OCI-LY3 (cell line): ENCODE data around the gene ZNHIT3.

Experiments
- H2AFZ ChIP-seq: fragments of 200-600, 300-600 bp; shearing (Covaris generic); 2 replicates; pipeline ENCODE4 v1.6.0; 2014; ENCODE audit warnings: antibody characterized with exemption, low read depth, low read length
- H3K27ac ChIP-seq: fragments of 200-600, 300-600 bp; sonication (generic); 2 replicates; pipeline ENCODE4 v1.5.1; 2014; ENCODE audit warnings: mild to moderate bottlenecking, low read length, moderate library complexity, mixed read lengths
- H3K27me3 ChIP-seq: fragments of 200-600, 300-600 bp; sonication (generic); 2 replicates; pipeline ENCODE4 v1.6.1; 2014; ENCODE audit warnings: low read depth, low read length, mixed read lengths
- H3K36me3 ChIP-seq: fragments of 200-600, 300-600 bp; sonication (generic); replicated peaks from 2 replicates; pipeline ENCODE3; 2014; ENCODE audit warnings: low read depth, low read length, mixed read lengths
- H3K4me1 ChIP-seq: fragments of 300-600, 200-600 bp; sonication (generic); 2 replicates; pipeline ENCODE4 v1.6.1; 2014; ENCODE audit warnings: low read length, mixed read lengths
- H3K4me2 ChIP-seq: fragments of 200-600, 300-600 bp; sonication (generic); 2 replicates; pipeline ENCODE4 v1.6.1; 2014; ENCODE audit warnings: low read length, mixed read lengths
- H3K4me3 ChIP-seq: fragments of 300-600, 200-600 bp; sonication (generic); 2 replicates; pipeline ENCODE4 v1.5.1; 2014; ENCODE audit warnings: antibody characterized with exemption, mild to moderate bottlenecking, low read length, moderate library complexity
- H3K79me2 ChIP-seq: fragments of 300-600, 200-600 bp; shearing (Covaris generic); 2 replicates; pipeline ENCODE4 v1.6.1; 2014; ENCODE audit warnings: mild to moderate bottlenecking, low read length, mixed read lengths
- H3K9ac ChIP-seq: fragments of 300-600, 200-600 bp; shearing (Covaris generic); 2 replicates; pipeline ENCODE4 v1.6.0; 2014; ENCODE audit warnings: mild to moderate bottlenecking, low read length, moderate library complexity
- H3K9me3 ChIP-seq: fragments of 200-600, 300-600 bp; shearing (Covaris generic); 2 replicates; pipeline ENCODE4 v1.6.1; 2014; ENCODE audit warnings: low read length, mixed read lengths; ENCODE audit not compliant: insufficient read depth
- H4K20me1 ChIP-seq: fragments of 200-600, 300-600 bp; sonication (generic); 2 replicates; pipeline ENCODE4 v1.6.1; 2016; ENCODE audit warnings: low read length, mixed read lengths; ENCODE audit not compliant: insufficient read depth
- EZH2phosphoT487 ChIP-seq: fragments of 200-600 bp; shearing (Covaris generic); IDR thresholded peaks from 2 replicates; pipeline ENCODE4 v1.6.1; 2018; ENCODE audit warnings: antibody characterized with exemption, mixed run types, low read depth
- TF ChIP-seq, protein P1 (sequence below): fragments of 200-600, 300-600 bp; sonication (generic); IDR thresholded peaks from 2 replicates; pipeline ENCODE4 v1.5.1; 2014; ENCODE audit warnings: antibody characterized with exemption, low read length, low read depth

ZNHIT3 gene

DNA sequence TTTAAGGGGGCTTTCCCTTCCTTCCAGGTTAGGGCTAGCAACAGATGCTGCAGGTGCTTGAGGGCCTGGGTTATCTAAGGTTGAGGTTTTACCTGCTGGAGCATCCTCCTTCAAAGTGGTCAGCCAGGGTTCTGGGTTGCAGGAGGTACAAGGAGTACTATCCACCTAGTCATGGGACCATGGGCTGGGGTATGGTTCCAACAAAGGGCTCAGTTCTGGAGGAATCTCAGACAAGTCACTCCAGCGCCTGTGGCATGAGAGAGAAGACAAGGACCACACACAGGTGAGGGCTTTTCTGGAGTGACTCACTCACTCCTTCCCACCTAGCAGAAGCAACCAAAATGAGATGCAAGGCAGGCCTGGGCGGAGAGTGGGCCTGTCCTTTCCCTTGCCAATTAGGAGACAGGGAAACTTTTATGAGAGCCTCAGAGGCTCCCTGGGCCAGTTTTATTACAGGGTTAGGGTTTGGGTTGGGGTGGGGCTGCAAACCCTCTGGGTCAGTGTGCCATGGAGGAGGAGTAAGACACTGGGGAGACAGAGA is 46.0 kb downstream of the ZNHIT3 start:
- peaks cover 31% of the 10 kb centered on the region for H3K79me2 ChIP-seq
- H3K4me1 ChIP-seq = peaks cover 12% of the 10 kb centered on the region
- peaks cover 48% of the 10 kb centered on the region for H3K36me3 ChIP-seq
- TF ChIP-seq, protein P1, sequence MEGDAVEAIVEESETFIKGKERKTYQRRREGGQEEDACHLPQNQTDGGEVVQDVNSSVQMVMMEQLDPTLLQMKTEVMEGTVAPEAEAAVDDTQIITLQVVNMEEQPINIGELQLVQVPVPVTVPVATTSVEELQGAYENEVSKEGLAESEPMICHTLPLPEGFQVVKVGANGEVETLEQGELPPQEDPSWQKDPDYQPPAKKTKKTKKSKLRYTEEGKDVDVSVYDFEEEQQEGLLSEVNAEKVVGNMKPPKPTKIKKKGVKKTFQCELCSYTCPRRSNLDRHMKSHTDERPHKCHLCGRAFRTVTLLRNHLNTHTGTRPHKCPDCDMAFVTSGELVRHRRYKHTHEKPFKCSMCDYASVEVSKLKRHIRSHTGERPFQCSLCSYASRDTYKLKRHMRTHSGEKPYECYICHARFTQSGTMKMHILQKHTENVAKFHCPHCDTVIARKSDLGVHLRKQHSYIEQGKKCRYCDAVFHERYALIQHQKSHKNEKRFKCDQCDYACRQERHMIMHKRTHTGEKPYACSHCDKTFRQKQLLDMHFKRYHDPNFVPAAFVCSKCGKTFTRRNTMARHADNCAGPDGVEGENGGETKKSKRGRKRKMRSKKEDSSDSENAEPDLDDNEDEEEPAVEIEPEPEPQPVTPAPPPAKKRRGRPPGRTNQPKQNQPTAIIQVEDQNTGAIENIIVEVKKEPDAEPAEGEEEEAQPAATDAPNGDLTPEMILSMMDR = no peak
- TF ChIP-seq EZH2phosphoT487 = no peak
- H3K9ac ChIP-seq = no peak overlapping the region
- no peak overlapping the region for H3K27ac ChIP-seq
- peaks cover 3% of the 10 kb centered on the region; the same call in 1 of the 2 replicates for H3K9me3 ChIP-seq
- no peak overlapping the region for H3K4me3 ChIP-seq
- H2AFZ ChIP-seq = no peak overlapping the region
- H4K20me1 ChIP-seq = no peaks in the 10 kb centered on the region; the same call in 1 of the 2 replicates
- H3K4me2 ChIP-seq = no peak overlapping the region
- H3K27me3 ChIP-seq = no peaks in the 10 kb centered on the region

DNA sequence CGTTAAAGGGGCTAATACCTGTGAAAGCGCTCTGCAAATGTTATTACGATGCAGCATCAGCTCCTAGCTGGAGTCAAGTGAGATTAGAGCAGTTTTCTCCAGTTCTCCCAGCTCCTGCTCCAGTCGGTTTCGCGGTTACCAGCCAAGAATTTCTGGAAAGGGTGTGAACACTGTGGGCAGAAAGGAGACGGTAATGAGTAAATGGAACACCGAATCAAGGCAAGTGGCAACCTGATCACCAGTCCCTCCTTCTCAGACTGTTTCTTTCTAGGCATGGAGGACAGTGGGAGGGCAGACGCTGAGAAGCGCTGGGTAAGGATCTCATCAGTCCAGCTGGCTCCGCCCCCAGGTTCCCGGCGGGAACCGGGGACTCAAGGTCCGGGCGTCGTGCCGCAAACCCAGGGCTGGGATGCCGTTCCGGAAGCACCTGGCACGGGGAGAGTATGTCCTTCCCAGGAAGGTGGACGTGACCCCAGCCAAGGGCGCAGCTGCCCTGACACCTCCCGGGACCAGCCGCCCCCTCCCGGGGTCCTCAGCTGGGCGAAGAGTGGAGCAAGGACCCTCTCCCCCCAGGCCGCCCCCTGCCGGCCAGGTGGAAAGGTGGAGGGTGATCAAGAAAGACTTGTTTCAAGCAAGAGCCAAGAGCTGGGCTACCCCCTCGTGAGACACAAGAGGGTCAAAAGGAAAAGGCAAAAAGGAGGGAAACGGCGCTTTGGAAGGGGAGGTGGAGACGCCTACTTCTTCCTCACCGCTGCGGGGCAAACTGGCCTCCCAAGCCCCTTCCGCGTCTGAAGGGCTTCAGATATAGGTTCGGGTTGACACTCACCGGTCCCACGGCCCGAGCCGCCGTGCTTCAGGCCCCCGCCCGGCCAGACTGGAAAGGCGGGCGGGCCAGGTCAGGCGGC is 47.7 kb downstream of the ZNHIT3 start:
- Histone ChIP-seq H3K27me3 (no peaks in the 10 kb centered on the region), H3K79me2 (peaks cover 35% of the 10 kb centered on the region), H3K36me3 (peaks cover 54% of the 10 kb centered on the region), H3K9ac (peak overlapping the region; percentile 97), H3K9me3 (peaks cover 3% of the 10 kb centered on the region; the same call in 1 of the 2 replicates), H2AFZ (peak overlapping the region; percentile 79), H3K4me3 (peak overlapping the region; percentile 94), H3K27ac (peak overlapping the region; percentile 85), H4K20me1 (no peaks in the 10 kb centered on the region), H3K4me1 (peaks cover 12% of the 10 kb centered on the region), H3K4me2 (peak overlapping the region; percentile 75)
- no peak for TF ChIP-seq EZH2phosphoT487
- TF ChIP-seq, protein P1 = peak; percentile 81

DNA sequence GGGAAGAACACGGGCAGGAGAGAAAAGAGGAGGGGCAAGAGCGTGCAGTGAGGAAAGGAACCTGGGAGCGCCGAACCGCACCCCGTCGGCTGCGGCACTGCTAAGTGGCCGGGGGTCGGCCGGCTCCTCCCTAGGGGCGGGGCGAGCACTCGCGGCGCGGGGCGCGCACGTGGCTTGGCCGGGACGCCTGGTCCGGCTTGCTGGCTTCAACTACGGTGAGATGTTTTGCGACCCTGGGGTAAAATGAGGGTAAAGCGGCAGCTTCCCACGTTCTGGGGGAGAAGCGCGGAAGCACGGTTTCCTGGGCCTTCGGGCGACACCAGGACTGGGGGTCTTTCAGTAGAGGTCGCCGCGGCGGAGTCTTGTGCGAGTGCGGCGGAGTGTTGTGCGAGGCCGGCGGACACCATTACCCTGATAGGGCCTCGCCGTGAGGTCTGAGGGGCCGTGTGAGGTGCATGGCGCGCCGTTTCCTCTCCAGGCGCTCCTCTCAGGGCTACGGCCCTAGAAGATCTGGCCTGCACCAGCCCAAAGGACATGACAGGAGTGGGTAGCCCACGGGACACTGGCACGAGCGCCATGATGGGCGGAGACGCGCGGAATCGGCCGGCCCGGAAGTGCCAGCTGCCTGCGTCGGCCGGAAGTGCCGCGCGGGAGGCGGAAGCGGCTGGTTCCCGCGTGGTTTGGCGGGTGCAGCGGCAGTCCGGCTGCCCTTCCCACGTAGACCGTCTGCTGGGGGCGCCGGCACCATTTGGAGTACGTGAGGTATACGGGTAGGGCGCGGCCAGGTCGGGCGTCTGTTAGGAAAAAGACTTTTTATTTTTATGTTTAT is 48.6 kb downstream of the ZNHIT3 start, which contains the start of the genes MYO19 and PIGW:
MYO19 (minus strand) TSS at position 29 of the 829 bp plus-strand sequence. CDS start 2,330 bp downstream, outside the sequence.
PIGW (plus strand) TSS at position 148 of the 829 bp plus-strand sequence. CDS start 2,115 bp downstream, outside the sequence.
- Histone ChIP-seq H3K36me3 (peaks cover 49% of the 10 kb centered on the region), H3K27me3 (no peaks in the 10 kb centered on the region)

More for the DNA sequence above, 48.6 kb downstream of the ZNHIT3 start, which contains the start of the genes MYO19 and PIGW:
- Histone ChIP-seq H2AFZ (peak within 1 kb of the TSS; percentile 79), H3K9ac (peak within 1 kb of the TSS; percentile 97), H3K4me2 (peak within 1 kb of the TSS; percentile 81), H3K27ac (peak within 1 kb of the TSS; percentile 85), H3K4me1 (peaks cover 12% of the 10 kb centered on the region), H3K4me3 (peak within 1 kb of the TSS; percentile 94), H4K20me1 (no peaks in the 10 kb centered on the region), H3K9me3 (peaks cover 3% of the 10 kb centered on the region; the same call in 1 of the 2 replicates), H3K79me2 (peaks cover 35% of the 10 kb centered on the region)
- TF ChIP-seq EZH2phosphoT487 = no peak
- TF ChIP-seq, protein P1 = peak; percentile 16; the same call in 1 of the 2 replicates
